Tibial nerve (tissue), 4 donors: ENCODE results near the gene CPB1. TPM values are rescaled to one million over a fixed set of nuclear protein-coding genes. Genes with fewer than 3 reads are reported as not detected.
"Not testable (repeated sequence)": the region's sequence is repeated elsewhere in the genome, so short reads cannot be mapped to it uniquely, and the experiment has no call there.

ENCODE experiments used
- DNase-seq, 2 donors: peaks; one replicate each; pipeline ENCODE4 v3.0.0-alpha.2; 2019; ENCODE audit warnings: low spot score in 2 of 2
- H3K27ac ChIP-seq, 4 donors: fragments of 200-600 bp; sonication (generic) in 3 of 4; one replicate each; pipeline ENCODE4 v1.5.1; 2017 to 2019; ENCODE audit warnings: mild to moderate bottlenecking in 1 of 4
- H3K27me3 ChIP-seq, 2 donors: fragments of 200-600 bp; sonication (generic) in 1 of 2; one replicate each; pipeline versions ENCODE4 v1.5.1 to v1.6.0; 2017 to 2019
- H3K36me3 ChIP-seq, 3 donors: fragments of 200-600 bp; sonication (generic); one replicate each; pipeline ENCODE4 v1.5.1; 2018 to 2019
- H3K4me1 ChIP-seq, 4 donors: fragments of 200-600 bp; sonication (generic) in 3 of 4; one replicate each; pipeline ENCODE4 v1.5.1; 2017 to 2019
- H3K4me3 ChIP-seq, 4 donors: fragments of 200-600 bp; sonication (generic) in 3 of 4; one replicate each; pipeline ENCODE4 v1.5.1; 2017 to 2019; ENCODE audit warnings: mild to moderate bottlenecking in 1 of 4, moderate library complexity in 1 of 4
- H3K9me3 ChIP-seq, 4 donors: fragments of 200-600 bp; sonication (generic) in 3 of 4; one replicate each; pipeline ENCODE4 v1.5.1; 2017 to 2019
- CTCF ChIP-seq, 5 experiments: fragments of 200-600 bp in 3 of 5; fragments of 450-650 bp in 2 of 5; sonication (generic) in 3 of 5; IDR thresholded peaks; one replicate each; pipeline ENCODE4 v1.5.1; 2016 to 2019; ENCODE audit warnings: antibody characterized with exemption in 5 of 5, mild to moderate bottlenecking in 3 of 5, moderate library complexity in 2 of 5
- EP300 ChIP-seq, 2 donors: sonication (generic); formaldehyde crosslinking; IDR thresholded peaks; one replicate each; pipeline ENCODE4 v1.6.1; 2017; ENCODE audit warnings: antibody characterized with exemption in 2 of 2, mild to moderate bottlenecking in 1 of 2
- POLR2A ChIP-seq, 2 donors: fragments of 450-650 bp; IDR thresholded peaks; one replicate each; pipeline ENCODE4 v1.6.1; 2017; ENCODE audit warnings: antibody characterized with exemption in 2 of 2, mild to moderate bottlenecking in 2 of 2, moderate library complexity in 2 of 2
- WGBS, 2 donors: methylation state at CpG; one replicate each; pipeline ENCODE4 v1.1.5; 2018; 5-methylcytosine and 5-hydroxymethylcytosine counted together
- total RNA-seq, 4 donors: library from RNA; depleted of rRNA; stranded (reverse); fragments of >200 nt; gene quantifications; one replicate each; pipeline ENCODE4 v1.1.0, GENCODE V29; 2016

The CPB1 gene
- 10 to 100 TPM in 1 of 4 donors, 1 to 10 TPM in 3; 1.9 to 15.6 (median 6.0) TPM for total RNA-seq

DNA sequence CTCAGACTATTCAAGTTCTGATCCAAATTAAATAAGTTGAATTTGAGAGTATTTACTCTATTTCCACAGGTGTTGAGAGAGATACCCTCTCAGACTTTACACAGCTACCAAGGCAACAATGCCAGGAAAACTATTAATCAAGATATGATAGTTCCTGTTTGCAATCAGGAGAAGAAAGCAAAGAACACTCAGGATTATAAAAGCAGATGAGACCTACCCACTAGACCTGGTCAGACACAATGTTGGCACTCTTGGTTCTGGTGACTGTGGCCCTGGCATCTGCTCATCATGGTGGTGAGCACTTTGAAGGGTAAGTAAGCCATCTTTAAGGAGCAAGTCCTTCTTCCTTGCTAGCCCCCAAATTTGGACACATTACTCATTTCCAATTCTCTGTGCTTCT, at the start of gene CPB1:
Gene CPB1, plus strand, starts transcription at position 227 of the 400 bp plus-strand sequence. Its CDS starts 13 bp downstream, at position 240.
- no peak within 1 kb of the TSS for H3K27ac ChIP-seq
- DNase-seq, result no peak
- no peaks in the 10 kb centered on the region for H3K36me3 ChIP-seq
- H3K27me3 ChIP-seq, result no peaks in the 10 kb centered on the region
- no peaks in the 10 kb centered on the region for H3K4me1 ChIP-seq
- peaks cover 0 to 2% (median 0%) of the 10 kb centered on the region in 4 donors for H3K9me3 ChIP-seq
- no peak for TF ChIP-seq EP300 (IDR thresholded peaks at IDR 0.05)
- TF ChIP-seq POLR2A (IDR thresholded peaks at IDR 0.05), result no peak
- no peak for TF ChIP-seq CTCF (IDR thresholded peaks at IDR 0.05)
- H3K4me3 ChIP-seq, result no peak within 1 kb of the TSS

GRCh38 chr3:148778926-148779325, 48.7 kb upstream of the CPB1 start:
- TF ChIP-seq POLR2A (IDR thresholded peaks at IDR 0.05), result no peak
- no peak for TF ChIP-seq CTCF (IDR thresholded peaks at IDR 0.05)
- no peak for TF ChIP-seq EP300 (IDR thresholded peaks at IDR 0.05)
- 96 to 98% methylated on average over 3 of the region's 3 CpGs for WGBS, 2 donors
- DNase-seq, result no peak
- Histone ChIP-seq H3K36me3 (no peaks in the 10 kb centered on the region), H3K9me3 (no peaks in the 10 kb centered on the region), H3K27ac (no peak overlapping the region), H3K27me3 (no peaks in the 10 kb centered on the region), H3K4me3 (no peak overlapping the region), H3K4me1 (no peaks in the 10 kb centered on the region)

- H3K36me3 ChIP-seq, H3K9me3 ChIP-seq, H3K4me3 ChIP-seq, H3K27ac ChIP-seq, H3K27me3 ChIP-seq, DNase-seq: not testable (repeated sequence)
- WGBS, 2 donors, result 74 to 77% methylated on average over 6 of the region's 6 CpGs
- peaks cover 0 to 12% (median 6%) of the 10 kb centered on the region in 4 donors for H3K4me1 ChIP-seq
These were observed 42.6 kb upstream of the CPB1 start for GRCh38 chr3:148785026-148785425.

DNA sequence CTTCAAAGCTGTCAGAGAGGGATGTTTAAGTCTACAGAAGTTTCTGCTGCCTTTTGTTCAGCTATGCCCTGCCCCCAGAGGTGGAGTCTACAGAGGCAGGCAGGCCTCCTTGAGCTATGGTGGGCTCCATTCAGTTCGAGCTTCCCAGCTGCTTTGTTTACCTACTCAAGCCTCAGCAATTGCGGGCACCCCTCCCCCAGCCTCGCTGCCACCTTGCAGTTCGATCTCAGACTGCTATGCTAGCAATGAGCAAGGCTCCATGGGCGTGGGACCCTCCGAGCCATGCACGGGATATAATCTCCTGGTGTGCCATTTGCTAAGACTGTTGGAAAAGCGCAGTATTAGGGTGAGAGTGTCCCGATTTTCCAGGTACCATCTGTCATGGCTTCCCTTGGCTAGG, 41.5 kb upstream of the CPB1 start:
- not testable (repeated sequence) for H3K9me3 ChIP-seq, DNase-seq, H3K27me3 ChIP-seq, H3K27ac ChIP-seq, H3K4me3 ChIP-seq, H3K36me3 ChIP-seq
- 95 to 96% methylated on average over 9 of the region's 9 CpGs for WGBS, 2 donors
- H3K4me1 ChIP-seq, result peaks cover 0 to 17% (median 12%) of the 10 kb centered on the region in 4 donors

- Histone ChIP-seq H3K27ac (peak overlapping the region in 2 of 4 donors; percentile 35 to 46), H3K36me3 (no peaks in the 10 kb centered on the region), H3K9me3 (peaks cover 0 to 5% (median 0%) of the 10 kb centered on the region in 4 donors), H3K4me3 (no peak overlapping the region), H3K4me1 (peaks cover 0 to 22% (median 15%) of the 10 kb centered on the region in 4 donors), H3K27me3 (no peaks in the 10 kb centered on the region)
- DNase-seq, result peak in 1 of 2 donors; percentile 20
- TF ChIP-seq CTCF (IDR thresholded peaks at IDR 0.05) (no peak), POLR2A (IDR thresholded peaks at IDR 0.05) (no peak), EP300 (IDR thresholded peaks at IDR 0.05) (no peak)
- WGBS, 2 donors, result 13 to 25% methylated on average over 6 of the region's 6 CpGs
These were observed 38.5 kb upstream of the CPB1 start for GRCh38 chr3:148789146-148789545.

DNA sequence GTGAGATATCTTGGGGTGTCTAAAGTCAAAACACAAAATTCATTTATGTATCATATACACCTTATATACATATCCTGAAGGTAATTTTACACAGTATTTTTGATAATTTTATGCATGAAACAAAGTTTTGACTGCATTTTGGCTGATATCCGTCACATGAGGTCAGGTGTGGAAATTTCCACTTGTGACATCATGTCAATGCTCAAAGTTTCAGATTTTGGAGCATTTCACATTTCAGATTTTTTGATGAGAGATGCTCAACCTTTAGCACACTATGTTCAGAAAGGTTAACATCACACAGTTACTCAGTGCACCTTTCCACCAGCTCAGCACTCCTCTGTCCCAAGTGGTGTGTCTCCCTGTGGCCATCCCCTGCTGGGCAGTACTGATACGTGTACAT, 37.7 kb upstream of the CPB1 start:
- Histone ChIP-seq H3K4me1 (peaks cover 0 to 22% (median 15%) of the 10 kb centered on the region in 4 donors), H3K27ac (peak overlapping the region in 3 of 4 donors; percentile 31 to 80 (median 56)), H3K4me3 (no peak overlapping the region), H3K9me3 (peaks cover 0 to 5% (median 0%) of the 10 kb centered on the region in 4 donors), H3K27me3 (no peaks in the 10 kb centered on the region), H3K36me3 (no peaks in the 10 kb centered on the region)
- 90 to 92% methylated on average over 2 of the region's 2 CpGs for WGBS, 2 donors
- TF ChIP-seq EP300 (IDR thresholded peaks at IDR 0.05) (no peak), POLR2A (IDR thresholded peaks at IDR 0.05) (no peak), CTCF (IDR thresholded peaks at IDR 0.05) (no peak)
- DNase-seq, result no peak
